CD4-positive, alpha-beta T cell treated with Interferon gamma for 1 hour (primary cell): ENCODE measurements around the gene LRRC8D.
A peak's percentile ranks its signal among the peaks of the same experiment; 100 is the strongest.

Experiments
- DNase-seq: peaks from one replicate; pipeline ENCODE4 v3.0.0-alpha.2; 2020

LRRC8D gene

DNA sequence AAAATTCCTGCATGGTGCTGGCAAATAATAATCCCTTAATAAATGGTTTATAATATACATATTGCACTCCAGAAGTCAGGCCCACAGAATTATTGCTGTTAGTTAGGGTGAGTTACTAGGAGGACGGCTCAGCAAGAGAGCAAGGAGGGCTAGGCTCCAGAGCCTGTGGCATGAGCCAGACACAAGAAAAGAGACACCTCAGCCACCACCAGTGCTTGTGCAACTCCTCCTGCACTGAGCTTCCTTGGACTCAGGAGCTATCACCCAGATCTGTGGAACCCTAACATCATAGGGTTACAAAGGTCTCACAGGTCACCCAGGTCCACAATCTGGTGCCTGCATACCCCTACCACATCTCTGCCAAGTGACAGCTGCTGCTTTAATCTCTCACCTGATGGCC lies 12.8 kb upstream of the LRRC8D start:
- DNase-seq, result no peak

GRCh38 chr1:89808441-89809117 lies 12.3 kb upstream of the LRRC8D start:
- no peak for DNase-seq

DNA sequence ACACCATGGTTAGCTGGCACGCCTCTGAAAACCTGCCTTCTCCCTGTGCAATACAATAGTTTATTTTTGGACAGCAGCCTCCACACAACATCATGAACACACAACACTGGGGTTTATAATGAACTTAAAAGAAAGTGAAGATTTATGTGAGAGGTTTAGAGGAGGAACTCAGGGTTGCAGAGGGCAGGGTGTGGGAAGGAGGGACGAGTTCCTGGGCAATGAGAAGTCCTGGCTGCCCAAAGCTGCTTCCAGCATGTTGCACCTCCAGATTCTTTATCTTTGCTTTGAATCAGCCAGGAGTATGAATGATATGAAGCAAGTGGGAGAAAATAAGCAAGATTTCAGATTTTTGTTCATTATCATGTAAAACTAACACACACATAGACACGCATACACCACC lies 11.3 kb upstream of the LRRC8D start:
- no peak for DNase-seq

- no peak for DNase-seq
These were observed 10.5 kb upstream of the LRRC8D start for GRCh38 chr1:89810302-89810701.

DNA sequence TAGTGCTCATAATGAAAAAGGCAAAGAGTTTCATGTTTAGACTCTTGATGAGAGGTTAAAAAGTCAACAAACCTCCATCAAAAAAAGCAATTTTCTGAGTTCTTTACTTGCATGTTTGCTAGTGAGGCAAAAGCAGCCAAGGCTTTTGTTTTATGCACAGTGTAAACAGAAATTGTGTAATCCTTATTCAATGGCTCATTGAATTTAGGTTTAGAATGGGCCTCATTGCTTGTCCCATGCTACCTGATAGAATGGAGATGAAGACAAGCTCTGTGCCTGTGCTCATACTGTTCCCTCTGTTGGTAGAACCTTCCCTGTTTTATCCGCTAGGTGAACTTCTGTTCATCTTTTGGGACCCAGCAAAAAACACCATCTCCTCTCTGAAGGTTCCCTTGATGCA lies 10.0 kb upstream of the LRRC8D start:
- no peak for DNase-seq

DNA sequence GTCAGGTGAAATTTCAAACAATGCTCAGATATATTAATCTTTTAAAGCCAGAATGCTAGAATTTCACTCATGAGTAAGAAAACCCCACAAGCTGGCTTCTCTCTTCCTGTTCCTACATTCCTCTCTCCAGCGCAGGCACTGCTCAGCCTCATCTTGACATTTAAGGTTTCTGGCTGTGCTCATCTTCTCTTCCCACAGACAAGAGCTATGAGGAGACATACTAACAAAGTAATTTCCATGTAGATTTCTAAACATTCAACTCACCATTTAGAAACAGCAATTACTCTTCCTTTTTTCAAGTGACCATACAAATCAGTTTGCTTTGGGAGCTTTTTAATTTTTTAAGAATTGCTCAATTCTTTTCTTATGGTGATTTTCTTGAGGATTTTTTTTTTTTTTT lies 7.8 kb upstream of the LRRC8D start:
- no peak for DNase-seq

DNA sequence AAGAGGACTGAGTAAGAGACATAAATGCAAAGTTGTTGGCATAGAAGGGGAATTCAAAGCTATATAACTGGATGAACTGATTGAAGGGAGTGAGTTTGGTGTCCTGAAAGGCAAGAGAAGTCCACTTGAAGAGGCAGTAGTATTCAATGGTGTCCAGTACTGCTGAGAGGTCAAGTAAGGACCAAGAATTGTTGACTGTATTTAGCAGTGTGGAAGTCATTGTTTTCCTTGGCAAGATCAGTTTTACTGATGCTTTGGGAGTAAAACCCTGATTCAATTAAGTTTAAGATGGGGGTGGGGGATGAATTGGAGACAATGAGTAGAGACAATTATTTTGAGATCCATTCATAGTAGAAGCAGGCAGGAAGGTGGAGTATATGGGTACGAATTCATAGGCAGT lies 5.8 kb upstream of the LRRC8D start:
- DNase-seq, result no peak

GRCh38 chr1:89815611-89816010 lies 5.2 kb upstream of the LRRC8D start:
- DNase-seq, result peak; percentile 35

GRCh38 chr1:89816366-89816765 lies 4.5 kb upstream of the LRRC8D start:
- DNase-seq, result no peak

DNA sequence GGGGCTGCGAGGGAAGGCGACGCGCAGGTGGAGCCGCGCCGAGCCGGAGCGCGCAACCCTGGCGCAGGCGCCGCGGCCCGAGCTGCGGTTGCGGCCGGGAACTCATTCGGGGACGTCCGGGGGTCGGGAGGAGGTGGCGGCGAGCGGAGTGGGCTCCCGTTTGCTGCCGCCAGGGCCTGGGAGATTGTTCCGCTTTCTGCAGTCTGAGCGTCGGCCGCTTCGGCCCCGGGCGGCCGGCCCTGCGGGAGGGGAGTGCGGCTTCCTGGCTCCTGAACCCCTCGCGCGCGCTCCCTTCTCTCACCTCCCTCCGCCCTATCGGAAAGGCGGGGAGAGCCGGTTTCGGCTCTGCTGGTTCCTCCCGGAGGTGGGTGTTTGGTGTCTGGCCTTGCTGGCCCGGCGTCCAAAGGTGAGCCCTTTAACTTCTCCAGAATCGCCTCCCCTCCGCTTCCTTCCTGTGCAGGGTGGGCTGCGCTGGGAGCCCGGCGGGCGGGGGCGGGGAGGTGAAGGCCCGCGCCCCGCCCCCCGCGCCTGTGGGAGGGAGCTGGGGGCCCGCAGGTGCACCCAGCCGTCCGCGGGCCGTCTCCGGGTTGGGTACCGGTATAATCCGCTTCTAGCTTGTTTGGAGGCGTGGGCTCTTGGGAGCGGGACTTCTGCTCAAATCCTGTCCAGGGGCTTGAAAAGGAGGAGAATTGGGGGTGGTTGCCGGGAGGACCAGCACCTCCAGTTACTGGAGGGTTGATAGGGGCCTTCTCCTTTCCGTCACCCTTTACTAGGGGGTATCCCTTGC lies 683 bp downstream of the LRRC8D start:
- DNase-seq, result peak; percentile 51

DNA sequence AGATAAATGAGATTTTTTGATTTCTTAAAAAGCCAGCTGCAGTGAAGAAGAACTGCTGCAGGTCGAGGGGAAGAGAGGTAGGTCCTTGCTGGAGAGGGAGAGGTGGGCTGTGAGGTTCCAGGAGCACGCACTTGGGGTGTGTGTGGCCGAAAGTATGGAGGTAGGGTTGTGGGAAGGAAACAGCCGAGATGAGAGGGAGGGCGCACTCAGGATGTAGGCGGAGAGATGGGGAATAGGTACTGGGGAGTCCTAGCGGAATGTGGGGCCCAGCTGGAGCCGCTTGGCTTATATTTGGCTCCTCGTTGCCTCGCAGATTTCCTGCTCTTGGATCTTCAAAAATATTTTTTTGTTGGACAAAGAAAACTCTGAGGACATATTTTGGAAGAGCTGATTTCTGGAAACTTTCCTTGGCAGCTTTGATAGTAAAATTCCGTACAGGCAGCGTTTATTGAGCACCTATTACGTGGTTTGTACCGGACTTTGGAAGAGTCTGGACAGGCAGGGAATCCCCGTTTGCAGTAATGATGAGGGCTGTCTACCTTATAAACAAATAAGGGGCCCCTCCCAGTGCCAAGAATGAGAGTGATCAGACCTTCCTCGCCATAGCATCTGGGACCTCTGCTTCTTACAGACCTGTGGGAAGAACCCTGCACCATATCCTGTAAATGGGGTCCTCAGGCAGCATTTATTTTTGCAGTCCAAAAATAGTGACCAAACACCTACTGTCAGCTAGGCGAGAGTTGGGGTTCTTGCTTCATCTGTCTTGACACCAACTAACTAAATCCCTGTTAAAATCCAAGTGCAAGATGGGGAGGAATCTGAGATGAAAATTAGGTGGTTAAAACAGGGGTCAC lies 1.5 kb downstream of the LRRC8D start:
- no peak for DNase-seq

DNA sequence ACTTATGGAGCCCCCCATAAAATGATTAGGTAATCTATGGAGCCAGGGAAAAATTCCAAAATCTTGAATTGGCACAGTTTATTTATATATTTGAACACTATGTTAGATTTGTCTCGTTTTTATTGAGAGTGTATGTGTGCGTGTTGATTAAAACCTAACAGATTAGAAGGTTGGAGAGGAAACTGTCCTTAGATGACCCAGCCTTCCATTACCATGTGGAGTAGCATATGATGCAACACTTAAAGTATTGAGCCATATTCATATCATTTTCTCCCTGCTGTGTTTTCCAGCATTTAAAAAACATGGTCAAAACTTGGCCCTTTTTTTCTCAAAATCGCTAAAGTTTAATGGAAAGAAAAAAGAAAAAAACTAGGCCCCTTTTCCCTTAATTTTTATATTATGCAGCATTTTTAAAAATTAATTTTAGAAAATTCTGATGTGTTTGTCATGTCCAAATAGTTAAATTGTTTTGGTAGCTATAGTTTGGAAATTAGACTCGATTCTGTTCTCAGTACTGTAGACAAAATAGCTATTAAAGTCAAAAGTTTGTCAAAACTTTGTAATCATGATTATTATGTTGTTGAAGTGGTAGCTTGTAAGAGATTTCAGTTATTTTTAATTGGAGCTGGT lies 2.3 kb downstream of the LRRC8D start:
- DNase-seq, result no peak

- DNase-seq, result no peak
These were observed 3.0 kb downstream of the LRRC8D start for GRCh38 chr1:89823679-89824292.

DNA sequence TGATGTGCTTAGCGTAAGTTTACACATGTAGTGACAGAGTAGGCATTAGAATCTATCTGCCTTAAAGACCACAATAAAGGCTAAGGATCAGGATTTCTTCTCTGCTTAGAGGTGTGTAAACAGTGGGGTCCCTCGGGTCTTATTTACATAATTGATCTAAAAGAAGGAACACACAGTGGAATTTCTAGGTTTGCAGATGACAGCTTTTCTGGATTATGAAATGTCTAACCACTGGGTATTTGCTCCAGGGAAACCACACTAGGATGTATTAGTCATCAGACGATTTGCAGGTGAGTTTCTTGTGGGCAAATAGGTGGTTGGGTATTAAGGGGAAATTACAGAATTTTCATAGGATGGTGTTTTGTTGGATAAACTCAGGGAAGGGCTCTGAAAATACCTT lies 5.8 kb downstream of the LRRC8D start:
- no peak for DNase-seq

GRCh38 chr1:89827330-89827729 lies 6.5 kb downstream of the LRRC8D start:
- DNase-seq, result no peak

DNA sequence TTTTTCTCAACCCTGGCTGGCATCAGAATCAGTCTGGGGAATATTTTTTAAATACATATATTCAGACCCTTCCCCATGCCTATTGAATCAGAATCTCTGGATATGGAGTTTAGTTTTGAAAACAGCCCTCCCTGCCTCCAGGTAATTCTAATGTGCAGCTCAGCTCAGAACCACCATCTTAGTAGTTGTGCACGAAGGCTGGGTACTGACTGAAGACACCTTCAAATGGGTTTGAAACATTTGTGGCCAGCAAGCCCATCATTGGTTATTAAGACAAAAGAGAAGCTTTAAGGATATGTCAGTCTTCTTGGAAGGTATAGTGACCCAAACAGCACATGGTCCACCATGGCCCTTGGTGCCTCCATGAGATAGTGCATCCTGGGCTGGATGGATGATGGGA lies 7.1 kb downstream of the LRRC8D start:
- no peak for DNase-seq

DNA sequence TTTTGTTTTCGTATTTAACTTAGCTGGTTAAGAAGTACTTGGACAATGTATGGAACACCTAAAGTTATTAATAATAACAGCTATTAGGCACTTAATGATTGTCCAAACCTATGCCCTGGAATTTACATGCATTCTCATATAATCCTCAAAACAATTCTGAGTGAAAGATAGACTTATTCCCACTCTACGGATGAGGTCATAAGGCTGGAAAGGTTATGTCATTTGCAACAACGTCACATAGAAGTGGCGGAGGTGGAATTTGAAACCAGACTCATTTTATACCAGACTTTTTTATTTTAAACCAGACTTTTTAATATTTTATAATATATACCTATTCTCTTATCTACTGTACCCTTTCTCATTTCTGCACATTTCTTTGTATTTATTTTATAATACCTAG lies 8.4 kb downstream of the LRRC8D start:
- DNase-seq, result no peak

DNA sequence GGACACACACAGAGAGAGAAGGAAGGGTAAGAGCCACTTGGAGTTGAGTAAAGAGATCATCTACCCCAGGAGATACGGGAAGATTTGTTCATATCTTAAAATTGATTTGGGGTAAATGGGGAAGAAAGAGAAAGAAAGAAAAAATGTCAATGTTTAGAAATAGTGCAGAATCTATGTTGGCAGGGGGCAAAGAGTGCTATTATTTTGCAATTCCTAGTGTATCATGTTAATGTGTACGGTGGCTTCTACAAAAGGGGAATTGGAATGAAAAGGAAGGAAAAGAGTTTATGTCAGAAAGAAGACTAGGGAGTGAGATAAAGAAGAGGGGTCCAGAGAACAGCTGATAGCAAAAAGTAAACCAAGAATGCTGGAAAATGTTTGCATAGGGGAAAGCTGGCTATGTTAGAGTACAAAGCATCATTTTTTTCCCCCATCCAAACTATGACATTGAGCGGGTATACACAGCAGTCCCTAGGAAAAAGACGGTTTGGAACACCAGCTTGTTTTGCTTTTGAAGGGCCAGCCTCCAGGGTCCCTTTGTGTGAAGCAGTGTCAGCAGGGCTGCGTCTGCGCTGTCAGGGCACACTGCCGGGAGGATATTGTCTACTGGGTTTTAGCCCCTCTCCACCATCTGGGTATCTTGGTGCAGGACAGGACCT lies 10.8 kb downstream of the LRRC8D start:
- DNase-seq, result no peak

GRCh38 chr1:89832496-89833127 lies 11.8 kb downstream of the LRRC8D start:
- DNase-seq, result no peak

DNA sequence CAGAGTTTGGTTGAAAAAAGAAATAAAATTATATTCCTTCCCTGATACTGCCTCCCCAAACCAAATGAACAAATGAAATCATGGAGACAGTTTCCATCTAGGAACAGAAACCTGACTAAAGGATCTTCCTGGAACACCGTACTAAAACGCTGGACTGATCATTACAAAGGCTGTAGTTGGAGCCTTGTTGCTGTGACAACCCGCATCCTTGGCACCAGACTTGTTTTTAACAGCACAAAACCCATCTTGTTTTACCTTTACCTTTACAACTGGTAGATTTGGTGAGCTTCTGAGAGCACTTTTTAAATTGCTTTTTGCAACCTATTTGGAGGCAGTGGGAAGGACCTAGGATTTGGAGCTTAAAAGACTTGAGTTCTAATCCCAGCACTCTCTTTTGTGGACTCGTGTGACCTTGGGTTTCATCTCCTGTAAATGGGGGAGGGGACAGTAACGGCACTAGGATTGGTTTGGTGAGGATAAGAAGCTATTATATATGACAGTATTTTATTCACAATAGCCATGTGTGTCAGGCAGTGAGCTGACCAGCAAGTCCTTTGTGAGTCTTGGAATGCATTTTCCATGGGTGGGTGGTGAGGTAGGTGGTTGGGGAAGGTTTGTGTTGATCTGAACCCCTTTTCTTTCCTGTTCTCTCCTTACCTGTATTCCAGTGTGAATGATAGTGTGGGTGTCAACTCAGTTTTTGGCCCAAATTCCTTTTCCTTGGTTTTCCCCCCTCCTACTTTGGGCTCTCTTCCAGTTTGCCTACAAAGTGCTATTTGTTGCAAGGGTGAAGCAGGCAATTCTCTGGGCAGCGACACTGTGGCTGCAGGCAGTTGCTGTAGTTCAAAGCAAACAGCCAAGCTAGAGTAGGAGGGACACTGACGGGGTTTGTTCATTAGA lies 12.6 kb downstream of the LRRC8D start:
- no peak for DNase-seq
